Measurements from ENCODE around the gene MAPRE2.

DNA sequence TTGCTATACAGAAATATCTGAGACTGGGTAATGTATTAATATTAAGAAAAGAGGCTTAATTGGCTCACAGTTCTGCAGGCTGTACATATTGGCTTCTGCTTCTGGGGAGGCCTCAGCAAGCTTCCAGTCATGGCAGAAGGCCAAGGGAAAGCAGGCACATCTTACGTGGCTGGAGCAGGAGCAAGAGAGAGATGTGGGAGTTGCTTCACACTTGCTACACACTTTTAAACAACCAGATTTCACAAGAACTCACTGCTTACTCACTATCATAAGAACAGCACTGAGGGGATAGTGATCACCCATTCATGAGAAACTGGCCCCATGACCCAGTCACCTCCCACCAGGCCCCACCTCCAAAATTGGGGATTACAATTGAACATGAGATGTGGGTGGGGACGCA, 50.6 kb downstream of the MAPRE2 start:
- TF ChIP-seq, protein P1, sequence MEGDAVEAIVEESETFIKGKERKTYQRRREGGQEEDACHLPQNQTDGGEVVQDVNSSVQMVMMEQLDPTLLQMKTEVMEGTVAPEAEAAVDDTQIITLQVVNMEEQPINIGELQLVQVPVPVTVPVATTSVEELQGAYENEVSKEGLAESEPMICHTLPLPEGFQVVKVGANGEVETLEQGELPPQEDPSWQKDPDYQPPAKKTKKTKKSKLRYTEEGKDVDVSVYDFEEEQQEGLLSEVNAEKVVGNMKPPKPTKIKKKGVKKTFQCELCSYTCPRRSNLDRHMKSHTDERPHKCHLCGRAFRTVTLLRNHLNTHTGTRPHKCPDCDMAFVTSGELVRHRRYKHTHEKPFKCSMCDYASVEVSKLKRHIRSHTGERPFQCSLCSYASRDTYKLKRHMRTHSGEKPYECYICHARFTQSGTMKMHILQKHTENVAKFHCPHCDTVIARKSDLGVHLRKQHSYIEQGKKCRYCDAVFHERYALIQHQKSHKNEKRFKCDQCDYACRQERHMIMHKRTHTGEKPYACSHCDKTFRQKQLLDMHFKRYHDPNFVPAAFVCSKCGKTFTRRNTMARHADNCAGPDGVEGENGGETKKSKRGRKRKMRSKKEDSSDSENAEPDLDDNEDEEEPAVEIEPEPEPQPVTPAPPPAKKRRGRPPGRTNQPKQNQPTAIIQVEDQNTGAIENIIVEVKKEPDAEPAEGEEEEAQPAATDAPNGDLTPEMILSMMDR (conservative IDR thresholded peaks at IDR 0.05), result no peak
- no peak for TF ChIP-seq EZH2 (IDR thresholded peaks at IDR 0.05; ENCODE audit: low read depth)

Data from PC-9 (cell line).